Progenitor cell of endocrine pancreas (in vitro differentiated cells): ENCODE measurements around the gene FAF1. TPM values are rescaled to one million over a fixed set of nuclear protein-coding genes. Genes with fewer than 3 reads are reported as not detected.
"Not testable (repeated sequence)": the region's sequence is repeated elsewhere in the genome, so short reads cannot be mapped to it uniquely, and the experiment has no call there.

Experiments
- DNase-seq: peaks from one replicate; pipeline ENCODE4 v3.0.0; 2021; ENCODE audit warnings: low spot score; ENCODE audit not compliant: unreplicated experiment
- H3K27ac Mint-ChIP-seq: 2 replicates; pipeline ENCODE4 v1.8.0; 2021; ENCODE audit warnings: mild to moderate bottlenecking, moderate library complexity, mixed read lengths
- H3K27me3 Mint-ChIP-seq: 2 replicates; pipeline ENCODE4 v1.8.0; 2021; ENCODE audit warnings: mixed read lengths
- H3K36me3 Mint-ChIP-seq: 2 replicates; pipeline ENCODE4 v1.8.0; 2022; ENCODE audit warnings: mixed read lengths; ENCODE audit not compliant: insufficient read depth
- H3K4me1 Mint-ChIP-seq: 2 replicates; pipeline ENCODE4 v1.8.0; 2021; ENCODE audit warnings: low read depth, mixed read lengths
- H3K4me3 Mint-ChIP-seq: 2 replicates; pipeline ENCODE4 v1.8.0; 2021; ENCODE audit warnings: low read depth, mild to moderate bottlenecking, moderate library complexity, mixed read lengths
- H3K9me3 Mint-ChIP-seq: 2 replicates; pipeline ENCODE4 v1.8.0; 2021; ENCODE audit warnings: low read depth, mixed read lengths
- total RNA-seq: library from RNA; stranded (reverse); gene quantifications from 2 replicates; pipeline ENCODE4 v1.2.1, GENCODE V29; 2021
- TF ChIP-seq, protein P1 (sequence below): fragments of 200-600 bp; sonication (generic); IDR thresholded peaks from one replicate; pipeline ENCODE4 v1.5.0; 2021; ENCODE audit warnings: antibody characterized with exemption, mild to moderate bottlenecking; ENCODE audit not compliant: unreplicated experiment

The FAF1 gene
- total RNA-seq, 1 donor from 2014 or later = 49.0 TPM

DNA sequence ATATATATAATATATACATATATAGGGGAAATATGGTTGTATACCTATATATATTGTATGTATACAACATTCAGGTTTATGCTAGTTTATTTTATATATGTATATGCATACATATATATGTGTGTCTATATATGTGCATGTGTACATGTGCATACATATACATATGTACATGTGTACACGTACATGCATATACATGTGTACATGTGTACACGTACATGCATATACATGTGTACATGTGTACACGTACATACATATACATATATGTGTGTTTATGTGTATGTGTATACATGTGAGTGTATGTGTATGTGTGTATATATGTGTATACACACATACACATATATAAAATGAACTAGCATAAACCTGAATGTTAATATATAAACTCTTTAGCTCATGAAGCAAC lies 220.9 kb downstream of the FAF1 start:
- Mint-ChIP-seq H3K27me3 (no peaks in the 10 kb centered on the region), H3K9me3 (no peaks in the 10 kb centered on the region), H3K36me3 (peaks cover 9% of the 10 kb centered on the region)

DNA sequence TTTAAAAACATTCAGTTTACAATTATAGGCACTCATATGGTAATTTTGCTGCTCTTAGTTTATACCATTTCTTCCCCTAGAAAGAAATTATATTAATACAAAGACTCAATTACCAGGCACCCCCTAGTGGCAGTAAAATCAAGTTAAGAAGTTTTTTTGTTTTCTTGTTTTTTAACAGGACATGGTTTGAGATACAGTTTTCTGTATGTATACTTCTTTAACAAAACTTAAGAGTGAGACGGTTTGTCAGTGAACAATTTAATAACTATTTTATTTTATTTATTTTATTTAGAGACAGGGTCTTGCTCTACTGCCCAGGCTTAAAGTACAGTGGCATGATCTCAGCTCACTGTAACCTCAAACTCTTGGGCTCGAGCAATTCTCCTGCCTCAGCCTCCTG lies 224.6 kb downstream of the FAF1 start:
- Mint-ChIP-seq H3K9me3 (no peaks in the 10 kb centered on the region), H3K4me3 (no peak overlapping the region), H3K27ac (no peak overlapping the region), H3K27me3 (no peaks in the 10 kb centered on the region), H3K4me1 (no peaks in the 10 kb centered on the region), H3K36me3 (peaks cover 6% of the 10 kb centered on the region)
- TF ChIP-seq, protein P1, sequence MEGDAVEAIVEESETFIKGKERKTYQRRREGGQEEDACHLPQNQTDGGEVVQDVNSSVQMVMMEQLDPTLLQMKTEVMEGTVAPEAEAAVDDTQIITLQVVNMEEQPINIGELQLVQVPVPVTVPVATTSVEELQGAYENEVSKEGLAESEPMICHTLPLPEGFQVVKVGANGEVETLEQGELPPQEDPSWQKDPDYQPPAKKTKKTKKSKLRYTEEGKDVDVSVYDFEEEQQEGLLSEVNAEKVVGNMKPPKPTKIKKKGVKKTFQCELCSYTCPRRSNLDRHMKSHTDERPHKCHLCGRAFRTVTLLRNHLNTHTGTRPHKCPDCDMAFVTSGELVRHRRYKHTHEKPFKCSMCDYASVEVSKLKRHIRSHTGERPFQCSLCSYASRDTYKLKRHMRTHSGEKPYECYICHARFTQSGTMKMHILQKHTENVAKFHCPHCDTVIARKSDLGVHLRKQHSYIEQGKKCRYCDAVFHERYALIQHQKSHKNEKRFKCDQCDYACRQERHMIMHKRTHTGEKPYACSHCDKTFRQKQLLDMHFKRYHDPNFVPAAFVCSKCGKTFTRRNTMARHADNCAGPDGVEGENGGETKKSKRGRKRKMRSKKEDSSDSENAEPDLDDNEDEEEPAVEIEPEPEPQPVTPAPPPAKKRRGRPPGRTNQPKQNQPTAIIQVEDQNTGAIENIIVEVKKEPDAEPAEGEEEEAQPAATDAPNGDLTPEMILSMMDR = peak; percentile 67
- no peak for DNase-seq

More for the DNA sequence above, 220.9 kb downstream of the FAF1 start:
- no peak for DNase-seq
- H3K4me1 Mint-ChIP-seq = no peaks in the 10 kb centered on the region
- TF ChIP-seq, protein P1 = no peak
- H3K27ac Mint-ChIP-seq = no peak overlapping the region
- H3K4me3 Mint-ChIP-seq = no peak overlapping the region

DNA sequence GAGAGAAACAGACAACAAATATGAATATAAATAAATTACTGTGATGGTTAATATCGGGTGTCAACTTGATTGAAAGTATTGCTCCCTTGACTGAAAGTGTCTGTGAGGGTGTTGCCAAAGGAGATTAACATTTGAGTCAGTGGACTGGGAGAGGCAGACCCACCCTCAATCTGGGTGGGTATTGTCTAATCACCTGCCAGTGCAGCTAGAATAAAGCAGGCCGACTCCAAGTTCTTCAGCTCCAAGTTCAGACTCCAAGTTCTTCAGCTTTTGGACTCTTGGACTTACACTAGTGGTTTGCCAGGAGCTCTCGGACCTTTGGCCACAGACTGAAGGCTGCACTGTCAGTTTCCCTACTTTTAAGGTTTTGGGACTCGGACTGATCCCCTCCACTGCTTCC lies 232.5 kb downstream of the FAF1 start:
- H3K36me3 Mint-ChIP-seq, H3K4me3 Mint-ChIP-seq, H3K9me3 Mint-ChIP-seq, H3K27ac Mint-ChIP-seq, H3K27me3 Mint-ChIP-seq, DNase-seq, H3K4me1 Mint-ChIP-seq: not testable (repeated sequence)

DNA sequence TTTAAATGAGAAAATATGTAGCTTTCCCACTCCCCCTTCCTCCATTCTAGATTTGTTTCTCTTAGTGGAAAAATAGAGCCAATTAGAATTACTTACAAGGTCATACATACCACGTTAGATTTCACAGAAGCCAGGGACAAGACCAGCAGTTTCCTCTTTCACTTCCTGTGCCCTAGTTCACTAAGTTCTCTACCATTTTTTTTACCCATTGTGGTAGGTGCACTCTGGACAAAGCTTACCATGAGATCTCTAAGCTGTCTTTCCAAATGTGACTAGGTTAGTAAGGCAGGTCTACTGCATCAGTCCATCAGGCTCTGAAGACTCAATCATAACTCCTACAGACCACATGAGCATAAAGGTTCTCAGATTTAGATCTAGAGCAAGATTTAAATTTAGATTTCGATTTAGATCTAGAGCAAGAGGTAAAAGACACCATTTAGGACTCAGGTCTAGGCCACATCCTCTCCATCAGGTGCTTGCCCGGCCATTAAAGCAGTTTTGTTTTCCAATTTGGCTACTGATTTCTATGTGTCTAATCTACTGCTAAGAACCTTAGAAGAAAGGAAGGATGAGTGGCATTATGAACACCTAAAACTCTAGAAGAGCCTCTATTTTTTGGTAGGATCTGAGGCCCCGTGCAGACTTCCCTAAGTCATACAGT lies 235.3 kb downstream of the FAF1 start:
- no peak overlapping the region for H3K4me3 Mint-ChIP-seq
- TF ChIP-seq, protein P1 = no peak
- DNase-seq = no peak
- H3K36me3 Mint-ChIP-seq = peaks cover 2% of the 10 kb centered on the region
- H3K27me3 Mint-ChIP-seq = no peaks in the 10 kb centered on the region
- no peaks in the 10 kb centered on the region for H3K9me3 Mint-ChIP-seq
- peaks cover 1% of the 10 kb centered on the region for H3K4me1 Mint-ChIP-seq
- H3K27ac Mint-ChIP-seq = peak overlapping the region; percentile 15

DNA sequence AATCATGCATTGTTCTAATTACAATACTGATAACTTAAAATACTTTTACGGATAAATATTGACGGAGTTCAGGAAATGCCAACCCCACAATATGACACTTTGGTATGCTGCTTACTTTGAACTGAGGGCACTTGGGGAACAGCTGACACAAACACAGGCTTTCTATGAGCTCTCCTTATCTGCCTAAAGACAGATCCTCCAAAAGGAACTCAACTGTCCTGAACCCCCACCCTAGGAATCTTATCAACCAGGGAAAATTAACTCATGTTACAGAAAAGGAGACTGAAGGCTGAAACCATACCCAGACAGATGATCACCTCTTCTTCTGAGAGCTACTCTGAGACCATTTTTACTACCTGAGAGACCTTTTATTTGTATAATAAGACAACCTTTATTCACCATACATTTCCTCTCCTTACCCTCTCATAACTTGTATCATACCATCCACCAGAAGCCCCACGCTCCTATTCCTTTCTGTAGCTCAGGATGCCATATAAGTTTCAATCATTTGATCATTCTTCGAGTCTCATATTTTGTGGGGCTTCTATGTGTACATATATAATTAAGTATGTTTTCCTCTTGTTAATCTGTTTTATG lies 239.5 kb downstream of the FAF1 start:
- Mint-ChIP-seq H3K27me3 (no peaks in the 10 kb centered on the region), H3K9me3 (peaks cover 4% of the 10 kb centered on the region), H3K36me3 (peaks cover 7% of the 10 kb centered on the region), H3K4me3 (no peak overlapping the region), H3K4me1 (peaks cover 1% of the 10 kb centered on the region), H3K27ac (no peak overlapping the region)
- TF ChIP-seq, protein P1 = no peak
- DNase-seq = no peak

DNA sequence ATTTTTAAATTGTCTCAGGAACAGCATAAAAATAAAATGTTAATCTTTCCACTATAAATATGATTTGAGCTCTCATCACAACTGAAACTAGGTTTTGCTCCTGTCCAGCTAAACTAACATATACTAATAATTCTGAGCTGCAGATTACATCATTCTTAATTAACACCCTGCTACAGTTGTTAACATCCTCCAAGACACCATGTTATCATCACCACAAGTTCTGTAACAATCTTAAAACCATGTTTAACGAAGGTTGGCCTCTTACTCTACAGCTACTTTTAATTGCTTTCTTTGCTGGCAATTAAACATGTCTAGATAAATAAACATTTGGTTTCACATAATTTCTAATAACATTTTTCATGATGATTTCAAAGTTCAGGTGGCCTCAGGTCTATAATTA lies 240.9 kb downstream of the FAF1 start:
- TF ChIP-seq, protein P1 = no peak
- H3K27me3 Mint-ChIP-seq = no peaks in the 10 kb centered on the region
- peaks cover 1% of the 10 kb centered on the region for H3K4me1 Mint-ChIP-seq
- no peak overlapping the region for H3K4me3 Mint-ChIP-seq
- H3K36me3 Mint-ChIP-seq = peaks cover 7% of the 10 kb centered on the region
- no peak for DNase-seq
- H3K9me3 Mint-ChIP-seq = peaks cover 4% of the 10 kb centered on the region
- H3K27ac Mint-ChIP-seq = no peak overlapping the region
